K562 (cell line): ENCODE data around the gene GCSAM. TPM values are rescaled to one million over a fixed set of nuclear protein-coding genes. Genes with fewer than 3 reads are reported as not detected.
"Not testable (repeated sequence)": the region's sequence is repeated elsewhere in the genome, so short reads cannot be mapped to it uniquely, and the experiment has no call there.

ENCODE experiments used
- ATAC-seq: fragments of 200-7000 bp; cut with Tn5 transposase; 3 replicates; pipeline ENCODE4 v1.9.1; 2020; ENCODE audit warnings: moderate library complexity
- BruUV-seq: library from RNA; stranded (reverse); fragments of 400-500 nt; replicated peaks from 2 replicates; lab custom pipeline; 2021; lab: Mats Ljungman, UMichigan
- CTCF ChIA-PET: fragments of 300-600 bp; formaldehyde crosslinking; extraction: SDS; loops from one replicate; lab custom pipeline; 2021; ENCODE audit warnings: low intra/inter-chr PET ratio; lab: Yijun Ruan, JAX
- POLR2A ChIA-PET: fragments of 300-600, 350-650 bp; sonication (Branson Sonifier 250); formaldehyde crosslinking; extraction: SDS; loops from one replicate; lab custom pipeline; 2021; ENCODE audit warnings: antibody characterized with exemption, inconsistent platforms; lab: Yijun Ruan, JAX
- DNase-seq, 4 experiments: peaks; one replicate each; pipeline versions ENCODE4 v3.0.0 to v3.0.0-alpha.2; 2011 to 2018; ENCODE audit warnings: low spot score in 3 of 4, mixed read lengths in 3 of 4; ENCODE audit errors: extremely low read depth in 1 of 4
- FAIRE-seq: peaks from 2 replicates; lab custom pipeline; 2011; peaks lifted over from hg19 to GRCh38; lab: Jason Lieb, UNC
- H2AFZ ChIP-seq: 2 replicates; pipeline ENCODE4 v1.6.0; 2011; ENCODE audit warnings: low read depth, low read length, control low read depth, inconsistent platforms
- H3K27ac ChIP-seq: fragments of 200-600 bp; 3 replicates; pipeline ENCODE4 v1.8.0; 2011; ENCODE audit warnings: low read depth, mild to moderate bottlenecking, control low read depth, inconsistent platforms, low read length, moderate library complexity, mixed read lengths; ENCODE audit errors: extremely low read depth
- H3K27me3 ChIP-seq, 2 experiments: fragments of 300-600 bp in 1 of 2; 2 replicates in 1 of 2; 3 replicates in 1 of 2; pipeline versions ENCODE4 v1.6.0 to v1.8.0; 2011; ENCODE audit warnings: inconsistent platforms in 2 of 2, low read length in 2 of 2, mild to moderate bottlenecking in 1 of 2, mixed read lengths in 1 of 2, moderate library complexity in 1 of 2; ENCODE audit not compliant: control insufficient read depth in 2 of 2, insufficient read depth in 2 of 2
- H3K36me3 ChIP-seq: fragments of 300-600 bp; 3 replicates; pipeline ENCODE4 v1.8.0; 2011; ENCODE audit warnings: mild to moderate bottlenecking, low read length, inconsistent platforms; ENCODE audit not compliant: control insufficient read depth, insufficient read depth
- H3K4me1 ChIP-seq, 2 experiments: fragments of 200-600 bp in 1 of 2; replicated peaks in 1 of 2; 2 replicates in 1 of 2; 3 replicates in 1 of 2; pipeline versions ENCODE4 v1.5.1 to v1.8.0; 2011; ENCODE audit warnings: inconsistent platforms in 2 of 2, low read length in 2 of 2, mild to moderate bottlenecking in 1 of 2, mixed read lengths in 1 of 2, moderate library complexity in 1 of 2; ENCODE audit not compliant: control insufficient read depth in 2 of 2, insufficient read depth in 2 of 2
- H3K4me2 ChIP-seq: 2 replicates; pipeline ENCODE4 v1.6.1; 2011; ENCODE audit warnings: low read length, control low read depth, inconsistent platforms, mixed read lengths; ENCODE audit not compliant: insufficient read depth
- H3K4me3 ChIP-seq: fragments of 200-600 bp; sonication (generic), shearing (Covaris generic); 2 replicates; pipeline ENCODE4 v1.5.1; 2016; ENCODE audit warnings: control low read depth, inconsistent platforms
- H3K79me2 ChIP-seq: fragments of 200-600 bp; 3 replicates; pipeline ENCODE4 v1.8.0; 2011; ENCODE audit warnings: low read length, inconsistent platforms; ENCODE audit not compliant: control insufficient read depth, insufficient read depth
- H3K9ac ChIP-seq, 2 experiments: 2 replicates each; pipeline versions ENCODE4 v1.6.0 to v1.6.1; 2011; ENCODE audit warnings: low read depth in 2 of 2, low read length in 2 of 2, control low read depth in 1 of 2, inconsistent platforms in 1 of 2, mild to moderate bottlenecking in 1 of 2, mixed read lengths in 1 of 2; ENCODE audit not compliant: insufficient read depth in 1 of 2
- H3K9me1 ChIP-seq: one replicate; pipeline ENCODE4 v1.6.0; 2011; ENCODE audit warnings: inconsistent platforms, mild to moderate bottlenecking, low read length, moderate library complexity; ENCODE audit not compliant: control insufficient read depth, insufficient read depth
- H3K9me3 ChIP-seq: replicated peaks from 2 replicates; pipeline ENCODE4 v1.5.1; 2011; ENCODE audit warnings: low read depth, low read length, inconsistent platforms; ENCODE audit not compliant: control insufficient read depth, insufficient read depth
- H4K20me1 ChIP-seq: replicated peaks from 2 replicates; pipeline ENCODE4 v1.6.1; 2011; ENCODE audit warnings: low read length, inconsistent platforms, mixed read lengths; ENCODE audit not compliant: control insufficient read depth, insufficient read depth
- FOXA3 ChIP-seq, 2 experiments: fragments of 450-650 bp in 1 of 2; sonication (generic) in 1 of 2; formaldehyde crosslinking; IDR thresholded peaks in 1 of 2; conservative IDR thresholded peaks in 1 of 2; 2 replicates each; pipeline versions ENCODE4 v1.4.0 to v1.8.0; 2020 to 2022; ENCODE audit warnings: mild to moderate bottlenecking in 2 of 2, missing genetic modification reagents in 1 of 2
- NRF1 ChIP-seq, 2 experiments: fragments of 450-650 bp; IDR thresholded peaks in 1 of 2; conservative IDR thresholded peaks in 1 of 2; 2 replicates each; pipeline ENCODE4 v1.6.1; 2014; ENCODE audit warnings: mild to moderate bottlenecking in 2 of 2
- YY1 ChIP-seq, 3 experiments: IDR thresholded peaks; 2 replicates each; pipeline ENCODE4 v1.6.1; 2011; ENCODE audit warnings: low read length in 2 of 3, mild to moderate bottlenecking in 2 of 3, moderate library complexity in 2 of 3, borderline replicate concordance in 1 of 3, control low read depth in 1 of 3, low read depth in 1 of 3; ENCODE audit not compliant: insufficient read depth in 3 of 3, insufficient replicate concordance in 2 of 3, control insufficient read depth in 1 of 3, insufficient read length in 1 of 3; ENCODE audit errors: extremely low read depth in 1 of 3
- WGBS: fragments of 100-300 bp; shearing (Covaris generic); methylation state at CpG from one replicate; pipeline ENCODE4 v1.1.6; 2016; ENCODE audit warnings: low coverage, mixed read lengths; ENCODE audit not compliant: insufficient coverage; ENCODE audit errors: missing lambda C conversion rate; 5-methylcytosine and 5-hydroxymethylcytosine counted together
- in situ Hi-C: fragments of 300-500 bp; cut with MboI; formaldehyde crosslinking; loops from 4 replicates; pipeline ENCODE4 v1.15.0; 2018; ENCODE audit warnings: inconsistent platforms, mixed read lengths
- intact Hi-C: fragments of 100-400 bp; cut with micrococcal nuclease; formaldehyde crosslinking; loops from 2 replicates; pipeline ENCODE4 v1.14.2; 2022
- microRNA counts: library from miRNA; unstranded; fragments of <30 nt; microRNA quantifications from one replicate; lab custom pipeline; 2016
- microRNA-seq: library from miRNA; unstranded; fragments of <30 nt; microRNA quantifications from one replicate; pipeline ENCODE4, GENCODE V29; 2018; ENCODE audit warnings: borderline microRNAs expressed
- polyA plus RNA-seq, 8 experiments: library from polyadenylated mRNA; depleted of rRNA in 4 of 8; stranded (reverse) in 5 of 8; unstranded in 3 of 8; fragments of >200 nt; fragmentation: Nextera tagmentation in 2 of 8; fragmentation: Illumina TruSeq in 1 of 8; extraction: Ambion mirVana in 2 of 8; extraction: Trizol in 1 of 8; gene quantifications; 2 replicates each; pipeline versions ENCODE4 v1.2.1 to v1.2.3, GENCODE V29; 2011 to 2014; ENCODE audit warnings: inconsistent platforms in 1 of 8, missing spikeins in 1 of 8
- small RNA-seq: library from RNA; depleted of rRNA; stranded (forward); fragments of <200 nt; gene quantifications from one replicate; pipeline ENCODE3, GENCODE V24; 2014
- total RNA-seq, 7 experiments: library from RNA; depleted of rRNA in 6 of 7; stranded (reverse); fragments of >200 nt in 6 of 7; fragmentation: Illumina TruSeq in 2 of 7; extraction: Trizol in 2 of 7; gene quantifications; 2 replicates each; pipeline versions ENCODE4 v1.2.1 to v1.2.3, GENCODE V29; 2011 to 2021; ENCODE audit warnings: low replicate concordance in 1 of 7

Gene GCSAM
- total and polyA plus RNA-seq, 9 of the 15 experiments (the other 6 are each of a cell fraction or from before 2014, with no cell fraction given): 0.10 TPM; not detected in 8

DNA sequence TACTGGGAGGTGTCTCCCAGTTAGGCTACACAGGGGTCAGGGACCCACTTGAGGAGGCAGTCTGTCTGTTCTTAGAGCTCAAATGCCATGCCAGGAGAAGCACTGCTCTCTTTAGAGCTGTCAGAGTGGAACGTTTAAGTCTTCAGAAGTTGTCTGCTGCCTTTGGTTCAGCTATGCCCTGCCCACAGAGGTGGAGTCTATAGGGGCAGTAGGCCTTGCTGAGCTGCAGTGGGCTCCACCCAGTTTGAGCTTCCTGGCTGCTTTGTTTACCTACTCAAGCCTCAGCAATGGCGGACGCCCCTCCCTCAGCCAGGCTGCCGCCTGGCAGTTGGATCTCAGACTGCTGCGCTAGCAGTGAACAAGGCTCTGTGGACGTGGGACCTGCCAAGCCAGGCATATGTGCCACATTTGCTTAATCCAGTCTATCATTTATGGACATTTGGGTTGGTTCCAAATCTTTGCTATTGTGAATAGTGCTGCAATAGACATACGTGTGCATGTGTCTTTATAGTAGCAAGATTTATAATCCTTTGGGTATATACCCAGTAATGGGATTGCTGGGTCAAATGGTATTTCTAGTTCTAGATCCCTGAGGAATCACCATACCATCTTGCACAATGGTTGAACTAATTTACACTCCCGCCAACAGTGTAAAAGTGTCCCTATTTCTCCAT is 60.5 kb downstream of the GCSAM start:
- H2AFZ ChIP-seq: peak overlapping the region; percentile 51; the same call in 1 of the 2 replicates
- H3K4me2 ChIP-seq, CTCF ChIA-PET, in situ Hi-C loops, intact Hi-C loops, DNase-seq, POLR2A ChIA-PET, H3K9me3 ChIP-seq, H3K9me1 ChIP-seq, H3K36me3 ChIP-seq, H3K27ac ChIP-seq, H3K9ac ChIP-seq, H3K79me2 ChIP-seq, ATAC-seq, BruUV-seq, H3K4me1 ChIP-seq, FAIRE-seq, H3K4me3 ChIP-seq, H4K20me1 ChIP-seq, H3K27me3 ChIP-seq: not testable (repeated sequence)
- TF ChIP-seq FOXA3 (CRISPR knock-in tag; conservative IDR thresholded peaks at IDR 0.05 in 1 of 2, IDR thresholded peaks at IDR 0.05 in 1 of 2): peak in 1 of 2 experiments; percentile 36; a peak in 1 of 4 replicates
- peak in 1 of 3 experiments; percentile 36 for TF ChIP-seq YY1 (IDR thresholded peaks at IDR 0.05; ENCODE audit: borderline replicate concordance in 1 of 3, control insufficient read depth in 1 of 3, extremely low read depth in 1 of 3, insufficient read depth in 3 of 3, insufficient read length in 1 of 3, insufficient replicate concordance in 2 of 3, low read depth in 1 of 3, low read length in 2 of 3)
- TF ChIP-seq NRF1 (conservative IDR thresholded peaks at IDR 0.05 in 1 of 2, IDR thresholded peaks at IDR 0.05 in 1 of 2): 0 out of 4 replicates have a peak, but pooled peaks of 1 of the 2 experiments have one; percentile 15
- 3% methylated on average over 6 of the region's 8 CpGs for WGBS

MicroRNA genes within 50 kb of the gene (microRNA counts, 767-probe panel; counts per million panel counts)
- 870 counts per million, percentile 17 among the panel's probes with 10 or more counts for microRNA hsa-miR-567 (lab: Ali Mortazavi, UCI)

Small RNA genes within 50 kb of the gene (microRNA-seq; reads per million reads assigned to microRNA genes)
- gene MIR567: not detected

Small RNA genes within 50 kb of the gene (small RNA-seq; reads per million reads assigned to genes)
- not detected for gene MIR567

Other genes with a start within 250 kb of the GCSAM start
- 10.1 and 11.4 TPM in 2 replicates for gene ABHD10, start 154.2 kb downstream of the GCSAM start, total RNA-seq (2014; rRNA removed)
- 14.8 and 17.5 TPM in 2 replicates for gene ABHD10, start 154.2 kb downstream of the GCSAM start, total RNA-seq (2014; rRNA removed; fragmentation: Illumina TruSeq; extraction: Trizol)
- 12.7 and 14.1 TPM in 2 replicates for gene ABHD10, start 154.2 kb downstream of the GCSAM start, total RNA-seq (2015; rRNA removed; fragmentation: Illumina TruSeq; extraction: Trizol)
- 17.4 and 19.5 TPM in 2 replicates for gene ABHD10, start 154.2 kb downstream of the GCSAM start, total RNA-seq (2021)
- gene ABHD10, start 154.2 kb downstream of the GCSAM start, polyA plus RNA-seq (2011; rRNA removed): 29.5 and 29.7 TPM in 2 replicates
- 11.5 and 15.8 TPM in 2 replicates for gene ABHD10, start 154.2 kb downstream of the GCSAM start, polyA plus RNA-seq (2014; fragmentation: Illumina TruSeq; extraction: Trizol)
- gene ABHD10, start 154.2 kb downstream of the GCSAM start, polyA plus RNA-seq (2014; fragmentation: Nextera tagmentation; extraction: Ambion mirVana): 1 to 10 TPM; 6.1 to 9.9 TPM
- gene ABHD10, start 154.2 kb downstream of the GCSAM start, polyA plus RNA-seq (2014; rRNA removed): 11.5 and 11.8 TPM in 2 replicates
- not detected in 2 replicates for gene TAGLN3, start 134.3 kb downstream of the GCSAM start, total RNA-seq (2014; rRNA removed)
- gene TAGLN3, start 134.3 kb downstream of the GCSAM start, total RNA-seq (2014; rRNA removed; fragmentation: Illumina TruSeq; extraction: Trizol): not detected in 2 replicates
- gene TAGLN3, start 134.3 kb downstream of the GCSAM start, total RNA-seq (2015; rRNA removed; fragmentation: Illumina TruSeq; extraction: Trizol): not detected in 2 replicates
- gene TAGLN3, start 134.3 kb downstream of the GCSAM start, total RNA-seq (2021): not detected in 2 replicates
- gene TAGLN3, start 134.3 kb downstream of the GCSAM start, polyA plus RNA-seq (2011; rRNA removed): 0.06 TPM in 1 of 2 replicates, not detected in the other
- not detected in 2 replicates for gene TAGLN3, start 134.3 kb downstream of the GCSAM start, polyA plus RNA-seq (2014; fragmentation: Illumina TruSeq; extraction: Trizol)
- gene TAGLN3, start 134.3 kb downstream of the GCSAM start, polyA plus RNA-seq (2014; fragmentation: Nextera tagmentation; extraction: Ambion mirVana): under 1 TPM in 1 of 2 experiments, not detected in 1; 0.06 TPM
- gene TAGLN3, start 134.3 kb downstream of the GCSAM start, polyA plus RNA-seq (2014; rRNA removed): not detected in 2 replicates
- not detected in 2 replicates for gene TMPRSS7, start 98.5 kb downstream of the GCSAM start, total RNA-seq (2014; rRNA removed)
- gene TMPRSS7, start 98.5 kb downstream of the GCSAM start, total RNA-seq (2014; rRNA removed; fragmentation: Illumina TruSeq; extraction: Trizol): not detected in 2 replicates
- gene TMPRSS7, start 98.5 kb downstream of the GCSAM start, total RNA-seq (2015; rRNA removed; fragmentation: Illumina TruSeq; extraction: Trizol): not detected in 2 replicates
- gene TMPRSS7, start 98.5 kb downstream of the GCSAM start, total RNA-seq (2021): not detected in 2 replicates
- gene TMPRSS7, start 98.5 kb downstream of the GCSAM start, polyA plus RNA-seq (2011; rRNA removed): not detected in 2 replicates
- not detected in 2 replicates for gene TMPRSS7, start 98.5 kb downstream of the GCSAM start, polyA plus RNA-seq (2014; fragmentation: Illumina TruSeq; extraction: Trizol)
- not detected for gene TMPRSS7, start 98.5 kb downstream of the GCSAM start, polyA plus RNA-seq (2014; fragmentation: Nextera tagmentation; extraction: Ambion mirVana)
- gene TMPRSS7, start 98.5 kb downstream of the GCSAM start, polyA plus RNA-seq (2014; rRNA removed): not detected in 2 replicates
- gene C3orf52, start 46.9 kb downstream of the GCSAM start, total RNA-seq (2014; rRNA removed): 2.8 and 3.2 TPM in 2 replicates
- 5.0 and 5.2 TPM in 2 replicates for gene C3orf52, start 46.9 kb downstream of the GCSAM start, total RNA-seq (2014; rRNA removed; fragmentation: Illumina TruSeq; extraction: Trizol)
- 3.2 and 3.6 TPM in 2 replicates for gene C3orf52, start 46.9 kb downstream of the GCSAM start, total RNA-seq (2015; rRNA removed; fragmentation: Illumina TruSeq; extraction: Trizol)
- 3.4 and 4.0 TPM in 2 replicates for gene C3orf52, start 46.9 kb downstream of the GCSAM start, total RNA-seq (2021)
- 2.4 and 6.1 TPM in 2 replicates for gene C3orf52, start 46.9 kb downstream of the GCSAM start, polyA plus RNA-seq (2011; rRNA removed)
- gene C3orf52, start 46.9 kb downstream of the GCSAM start, polyA plus RNA-seq (2014; fragmentation: Illumina TruSeq; extraction: Trizol): 3.3 and 3.8 TPM in 2 replicates
- gene C3orf52, start 46.9 kb downstream of the GCSAM start, polyA plus RNA-seq (2014; fragmentation: Nextera tagmentation; extraction: Ambion mirVana): 1 to 10 TPM; 5.5 to 5.6 TPM
- gene C3orf52, start 46.9 kb downstream of the GCSAM start, polyA plus RNA-seq (2014; rRNA removed): 3.4 and 3.5 TPM in 2 replicates
- gene SLC9C1, start 161.0 kb upstream of the GCSAM start, total RNA-seq (2014; rRNA removed): not detected in 2 replicates
- gene SLC9C1, start 161.0 kb upstream of the GCSAM start, total RNA-seq (2014; rRNA removed; fragmentation: Illumina TruSeq; extraction: Trizol): not detected in 2 replicates
- gene SLC9C1, start 161.0 kb upstream of the GCSAM start, total RNA-seq (2015; rRNA removed; fragmentation: Illumina TruSeq; extraction: Trizol): not detected in 2 replicates
- not detected in 2 replicates for gene SLC9C1, start 161.0 kb upstream of the GCSAM start, total RNA-seq (2021)
- gene SLC9C1, start 161.0 kb upstream of the GCSAM start, polyA plus RNA-seq (2011; rRNA removed): not detected in 2 replicates
- gene SLC9C1, start 161.0 kb upstream of the GCSAM start, polyA plus RNA-seq (2014; fragmentation: Illumina TruSeq; extraction: Trizol): not detected in 2 replicates
- not detected for gene SLC9C1, start 161.0 kb upstream of the GCSAM start, polyA plus RNA-seq (2014; fragmentation: Nextera tagmentation; extraction: Ambion mirVana)
- not detected in 2 replicates for gene SLC9C1, start 161.0 kb upstream of the GCSAM start, polyA plus RNA-seq (2014; rRNA removed)
- gene CD200, start 199.9 kb upstream of the GCSAM start, total RNA-seq (2014; rRNA removed): not detected in 2 replicates
- not detected in 2 replicates for gene CD200, start 199.9 kb upstream of the GCSAM start, total RNA-seq (2014; rRNA removed; fragmentation: Illumina TruSeq; extraction: Trizol)
- not detected in 2 replicates for gene CD200, start 199.9 kb upstream of the GCSAM start, total RNA-seq (2015; rRNA removed; fragmentation: Illumina TruSeq; extraction: Trizol)
- gene CD200, start 199.9 kb upstream of the GCSAM start, total RNA-seq (2021): 0.13 and 0.47 TPM in 2 replicates
- not detected in 2 replicates for gene CD200, start 199.9 kb upstream of the GCSAM start, polyA plus RNA-seq (2011; rRNA removed)
- not detected in 2 replicates for gene CD200, start 199.9 kb upstream of the GCSAM start, polyA plus RNA-seq (2014; fragmentation: Illumina TruSeq; extraction: Trizol)
- not detected for gene CD200, start 199.9 kb upstream of the GCSAM start, polyA plus RNA-seq (2014; fragmentation: Nextera tagmentation; extraction: Ambion mirVana)
- not detected in 2 replicates for gene CD200, start 199.9 kb upstream of the GCSAM start, polyA plus RNA-seq (2014; rRNA removed)